ENCODE measurements around the gene MCCC2.

Gene MCCC2

DNA sequence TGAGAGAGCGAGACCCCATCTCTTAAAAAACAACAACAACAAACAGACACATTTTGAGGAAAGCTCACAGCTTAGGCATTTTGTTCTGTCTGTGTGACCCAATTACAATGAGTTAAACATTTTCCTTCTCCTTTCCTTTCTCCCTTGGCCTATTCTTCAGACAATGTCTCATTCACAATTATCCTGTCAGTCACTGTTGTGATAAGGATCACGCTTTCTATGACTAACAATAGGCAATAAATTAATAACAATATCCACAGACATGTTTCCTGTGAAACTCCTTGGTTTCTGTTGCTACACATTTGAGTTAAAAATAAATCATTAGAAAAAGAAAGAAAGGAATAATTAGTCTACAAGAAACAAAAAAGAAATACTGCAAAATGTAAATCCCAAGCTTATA, 112.1 kb downstream of the MCCC2 start:
- H3K36me3 ChIP-seq (replicated peaks) = no peaks in the 10 kb centered on the region
- H3K4me3 ChIP-seq (ENCODE audit: low read depth, low read length) = no peak overlapping the region
- in situ Hi-C loops (cut with HindIII; ENCODE audit: low pct_ligation_motif_present, low sequenced_read_pairs) = no loop called here
- no peaks in the 10 kb centered on the region for H3K27me3 ChIP-seq (replicated peaks)
- DNase-seq = no peak
- TF ChIP-seq, protein P1, sequence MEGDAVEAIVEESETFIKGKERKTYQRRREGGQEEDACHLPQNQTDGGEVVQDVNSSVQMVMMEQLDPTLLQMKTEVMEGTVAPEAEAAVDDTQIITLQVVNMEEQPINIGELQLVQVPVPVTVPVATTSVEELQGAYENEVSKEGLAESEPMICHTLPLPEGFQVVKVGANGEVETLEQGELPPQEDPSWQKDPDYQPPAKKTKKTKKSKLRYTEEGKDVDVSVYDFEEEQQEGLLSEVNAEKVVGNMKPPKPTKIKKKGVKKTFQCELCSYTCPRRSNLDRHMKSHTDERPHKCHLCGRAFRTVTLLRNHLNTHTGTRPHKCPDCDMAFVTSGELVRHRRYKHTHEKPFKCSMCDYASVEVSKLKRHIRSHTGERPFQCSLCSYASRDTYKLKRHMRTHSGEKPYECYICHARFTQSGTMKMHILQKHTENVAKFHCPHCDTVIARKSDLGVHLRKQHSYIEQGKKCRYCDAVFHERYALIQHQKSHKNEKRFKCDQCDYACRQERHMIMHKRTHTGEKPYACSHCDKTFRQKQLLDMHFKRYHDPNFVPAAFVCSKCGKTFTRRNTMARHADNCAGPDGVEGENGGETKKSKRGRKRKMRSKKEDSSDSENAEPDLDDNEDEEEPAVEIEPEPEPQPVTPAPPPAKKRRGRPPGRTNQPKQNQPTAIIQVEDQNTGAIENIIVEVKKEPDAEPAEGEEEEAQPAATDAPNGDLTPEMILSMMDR (IDR thresholded peaks at IDR 0.05; ENCODE audit: low read depth, low read length, missing control alignments) = no peak
- no peak overlapping the region for H3K27ac ChIP-seq

DNA sequence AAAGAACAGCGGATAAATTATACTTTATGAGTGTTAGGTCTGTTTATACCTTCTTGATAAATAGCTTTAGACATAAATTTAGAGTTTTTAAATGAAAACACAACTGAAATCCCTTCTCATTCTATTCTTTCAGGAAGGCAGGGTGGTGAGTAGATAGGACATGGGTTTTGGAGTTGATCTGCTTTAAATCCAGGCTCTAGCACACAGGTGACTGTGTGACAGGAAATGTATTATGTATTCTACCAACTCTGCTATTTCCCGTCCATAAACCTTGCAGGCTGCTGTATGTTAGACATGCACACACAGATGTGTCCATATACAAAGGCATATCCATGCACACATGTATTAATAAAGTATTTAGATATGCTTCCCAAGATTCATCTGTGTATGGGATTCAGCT, 112.6 kb downstream of the MCCC2 start:
- no peak overlapping the region for H3K4me3 ChIP-seq (ENCODE audit: low read depth, low read length)
- in situ Hi-C loops (cut with HindIII; ENCODE audit: low pct_ligation_motif_present, low sequenced_read_pairs) = no loop called here
- no peaks in the 10 kb centered on the region for H3K36me3 ChIP-seq (replicated peaks)
- TF ChIP-seq, protein P1 (IDR thresholded peaks at IDR 0.05; ENCODE audit: low read depth, low read length, missing control alignments) = no peak
- no peaks in the 10 kb centered on the region for H3K27me3 ChIP-seq (replicated peaks)
- H3K27ac ChIP-seq = no peak overlapping the region
- no peak for DNase-seq

DNA sequence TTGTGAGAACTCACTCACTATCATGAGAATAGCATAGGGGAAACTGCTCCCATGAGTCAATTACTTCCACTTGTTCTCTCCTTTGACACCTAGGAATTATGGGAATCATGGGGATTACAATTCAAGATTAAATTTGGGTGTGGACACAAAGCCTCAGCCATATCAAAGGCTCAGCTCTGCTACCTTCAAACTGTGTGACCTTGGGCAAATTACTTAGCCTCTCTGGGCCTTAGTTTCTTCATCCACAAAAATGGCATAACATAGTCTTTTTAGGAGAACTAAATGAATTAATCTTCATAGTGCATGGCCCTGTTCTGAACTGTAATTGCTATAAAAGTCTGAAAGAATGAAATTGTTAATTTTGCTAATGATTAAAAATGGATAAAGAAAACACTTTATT, 113.7 kb downstream of the MCCC2 start:
- in situ Hi-C loops (cut with HindIII; ENCODE audit: low pct_ligation_motif_present, low sequenced_read_pairs) = no loop called here
- no peak overlapping the region for H3K27ac ChIP-seq
- no peak overlapping the region for H3K4me3 ChIP-seq (ENCODE audit: low read depth, low read length)
- no peak for DNase-seq
- TF ChIP-seq, protein P1 (IDR thresholded peaks at IDR 0.05; ENCODE audit: low read depth, low read length, missing control alignments) = no peak
- H3K27me3 ChIP-seq (replicated peaks) = no peaks in the 10 kb centered on the region
- H3K36me3 ChIP-seq (replicated peaks) = no peaks in the 10 kb centered on the region

DNA sequence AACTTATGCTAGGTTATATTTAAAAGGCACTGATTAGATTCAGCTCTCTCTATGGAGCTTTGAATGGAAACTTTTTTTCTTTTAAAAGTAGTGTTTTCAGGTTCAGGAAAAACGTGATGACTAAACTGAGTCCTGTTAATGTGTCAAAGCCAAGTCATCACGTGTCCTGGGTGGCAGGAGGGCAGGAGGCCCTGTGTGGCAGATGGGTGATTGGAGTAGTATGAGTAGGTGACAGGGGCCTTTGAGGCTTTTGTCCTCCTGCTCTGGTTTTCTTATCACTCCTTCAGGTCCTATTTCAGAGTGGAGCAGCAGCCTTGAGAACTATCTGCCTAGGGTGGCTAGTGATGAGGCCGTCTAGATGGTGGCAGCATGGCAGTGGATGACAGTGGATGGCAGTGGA, 114.3 kb downstream of the MCCC2 start:
- no peak overlapping the region for H3K27ac ChIP-seq
- H3K36me3 ChIP-seq (replicated peaks) = no peaks in the 10 kb centered on the region
- in situ Hi-C loops (cut with HindIII; ENCODE audit: low pct_ligation_motif_present, low sequenced_read_pairs) = no loop called here
- TF ChIP-seq, protein P1 (IDR thresholded peaks at IDR 0.05; ENCODE audit: low read depth, low read length, missing control alignments) = no peak
- no peaks in the 10 kb centered on the region for H3K27me3 ChIP-seq (replicated peaks)
- DNase-seq = no peak
- H3K4me3 ChIP-seq (ENCODE audit: low read depth, low read length) = no peak overlapping the region

DNA sequence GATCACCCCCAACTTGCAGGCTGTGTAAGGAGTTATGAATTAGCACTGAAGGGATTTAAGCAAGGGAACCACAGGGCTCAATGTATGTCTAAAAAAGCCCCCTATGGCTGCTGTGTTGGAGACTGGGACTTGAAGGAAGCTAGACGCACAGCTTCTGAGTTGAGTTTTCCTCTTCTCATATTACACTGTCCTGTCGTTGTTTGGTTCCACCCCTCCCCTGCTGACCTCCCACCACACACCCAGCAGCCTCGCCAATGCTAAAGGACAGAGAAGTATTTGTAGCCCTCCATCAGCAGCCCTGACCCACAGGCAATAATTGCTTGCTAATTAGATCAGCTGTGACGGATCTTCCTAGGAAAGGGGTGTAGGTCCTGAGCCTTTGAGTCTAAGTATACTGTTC, 116.8 kb downstream of the MCCC2 start:
- in situ Hi-C loops (cut with HindIII; ENCODE audit: low pct_ligation_motif_present, low sequenced_read_pairs) = no loop called here
- Histone ChIP-seq H3K36me3 (replicated peaks) (no peaks in the 10 kb centered on the region), H3K27ac (no peak overlapping the region), H3K27me3 (replicated peaks) (peaks cover 7% of the 10 kb centered on the region), H3K4me3 (ENCODE audit: low read depth, low read length) (no peak overlapping the region)
- TF ChIP-seq, protein P1 (IDR thresholded peaks at IDR 0.05; ENCODE audit: low read depth, low read length, missing control alignments) = no peak
- DNase-seq = no peak

DNA sequence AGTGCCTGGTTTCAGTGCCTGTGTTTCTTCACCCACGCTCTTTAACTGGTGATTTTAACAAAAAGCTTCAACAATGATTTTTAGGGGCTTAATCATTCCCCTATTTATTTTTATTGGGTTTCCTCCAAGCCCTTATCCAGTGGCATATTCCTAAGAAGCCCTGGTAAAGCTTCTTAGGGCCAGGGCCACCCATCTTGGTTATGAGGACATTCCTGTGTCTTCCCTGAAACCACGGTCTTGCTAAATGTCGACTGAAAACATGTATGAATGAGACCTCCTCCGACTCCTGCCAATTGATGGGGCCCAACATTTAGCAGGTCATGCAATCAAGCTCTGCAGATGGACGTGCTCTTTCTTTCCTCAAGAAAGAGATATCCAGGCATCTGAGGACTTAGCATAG, 118.3 kb downstream of the MCCC2 start:
- Histone ChIP-seq H3K36me3 (replicated peaks) (no peaks in the 10 kb centered on the region), H3K4me3 (ENCODE audit: low read depth, low read length) (no peak overlapping the region), H3K27ac (no peak overlapping the region), H3K27me3 (replicated peaks) (peaks cover 10% of the 10 kb centered on the region)
- in situ Hi-C loops (cut with HindIII; ENCODE audit: low pct_ligation_motif_present, low sequenced_read_pairs) = no loop called here
- DNase-seq = no peak
- TF ChIP-seq, protein P1 (IDR thresholded peaks at IDR 0.05; ENCODE audit: low read depth, low read length, missing control alignments) = no peak
